Vagina (tissue), 2 donors: ENCODE results near the gene CPM. TPM values are rescaled to one million over a fixed set of nuclear protein-coding genes. Genes with fewer than 3 reads are reported as not detected.
"Not testable (repeated sequence)": the region's sequence is repeated elsewhere in the genome, so short reads cannot be mapped to it uniquely, and the experiment has no call there.

Source experiments
- DNase-seq, 2 donors: peaks; one replicate each; pipeline ENCODE4 v3.0.0-alpha.2; 2017; ENCODE audit errors: extremely low spot score in 2 of 2
- H3K27ac ChIP-seq: fragments of 200-600 bp; sonication (generic); one replicate; pipeline ENCODE4 v1.5.1; 2019
- H3K27me3 ChIP-seq: fragments of 200-600 bp; sonication (generic); one replicate; pipeline ENCODE4 v1.5.1; 2019
- H3K36me3 ChIP-seq, 2 donors: fragments of 200-600 bp; sonication (generic); one replicate each; pipeline ENCODE4 v1.5.1; 2017 to 2019
- H3K4me1 ChIP-seq: fragments of 200-600 bp; sonication (generic); one replicate; pipeline ENCODE4 v1.5.1; 2019
- H3K4me3 ChIP-seq, 2 donors: fragments of 200-600 bp; sonication (generic); 1 replicate in 1 of 2; 2 replicates in 1 of 2; pipeline ENCODE4 v1.5.1; 2016 to 2019
- H3K9me3 ChIP-seq: fragments of 200-600 bp; sonication (generic); one replicate; pipeline ENCODE4 v1.5.1; 2019
- CTCF ChIP-seq, 3 experiments: fragments of 450-650 bp in 2 of 3; fragments of 200-600 bp in 1 of 3; sonication (generic) in 1 of 3; IDR thresholded peaks; one replicate each; pipeline ENCODE4 v1.5.1; 2017 to 2019; ENCODE audit warnings: antibody characterized with exemption in 3 of 3, mild to moderate bottlenecking in 2 of 3, moderate library complexity in 2 of 3
- POLR2A ChIP-seq, 2 donors: fragments of 450-650 bp; IDR thresholded peaks; one replicate each; pipeline ENCODE4 v1.6.1; 2017; ENCODE audit warnings: antibody characterized with exemption in 2 of 2, mild to moderate bottlenecking in 2 of 2, moderate library complexity in 2 of 2
- POLR2AphosphoS5 ChIP-seq, 2 donors: sonication (generic); formaldehyde crosslinking; IDR thresholded peaks; one replicate each; pipeline ENCODE4 v1.9.0; 2017; ENCODE audit warnings: antibody characterized with exemption in 2 of 2, mild to moderate bottlenecking in 2 of 2, low read depth in 1 of 2; ENCODE audit not compliant: insufficient read depth in 1 of 2
- intact Hi-C: fragments of 100-400 bp; cut with DNase I; formaldehyde crosslinking; loops from one replicate; pipeline ENCODE4 v1.15.1; 2023
- total RNA-seq: library from RNA; depleted of rRNA; stranded (reverse); fragments of >200 nt; gene quantifications from one replicate; pipeline ENCODE4 v1.2.3, GENCODE V29; 2016

Gene CPM
- total RNA-seq, 1 donor from 2014 or later: 35.4 TPM

GRCh38 chr12:68824131-68824530, 108.8 kb downstream of the CPM start:
- H3K9me3 ChIP-seq: no peaks in the 10 kb centered on the region
- no peak for DNase-seq
- intact Hi-C loops: no loop called here
- peaks cover 4 to 83% of the 10 kb centered on the region in 2 donors for H3K36me3 ChIP-seq
- no peak overlapping the region for H3K27ac ChIP-seq
- H3K27me3 ChIP-seq: no peaks in the 10 kb centered on the region
- TF ChIP-seq CTCF (IDR thresholded peaks at IDR 0.05): no peak
- no peak for TF ChIP-seq POLR2A (IDR thresholded peaks at IDR 0.05)
- TF ChIP-seq POLR2AphosphoS5 (IDR thresholded peaks at IDR 0.05; ENCODE audit: insufficient read depth in 1 of 2, low read depth in 1 of 2): no peak
- peaks cover 13% of the 10 kb centered on the region for H3K4me1 ChIP-seq
- no peak overlapping the region for H3K4me3 ChIP-seq

GRCh38 chr12:68823696-68824095, 109.3 kb downstream of the CPM start:
- intact Hi-C loops: no loop called here

GRCh38 chr12:68821357-68822188, 111.4 kb downstream of the CPM start:
- no peak for DNase-seq
- intact Hi-C loops: no loop called here
- no peak for TF ChIP-seq POLR2AphosphoS5 (IDR thresholded peaks at IDR 0.05; ENCODE audit: insufficient read depth in 1 of 2, low read depth in 1 of 2)
- TF ChIP-seq POLR2A (IDR thresholded peaks at IDR 0.05): no peak
- TF ChIP-seq CTCF (IDR thresholded peaks at IDR 0.05): no peak
- Histone ChIP-seq H3K4me3 (no peak overlapping the region), H3K27ac (no peak overlapping the region), H3K9me3 (no peaks in the 10 kb centered on the region), H3K27me3 (no peaks in the 10 kb centered on the region), H3K36me3 (peaks cover 7 to 77% of the 10 kb centered on the region in 2 donors), H3K4me1 (peaks cover 14% of the 10 kb centered on the region)

More at GRCh38 chr12:68823696-68824095, 109.3 kb downstream of the CPM start:
- no peaks in the 10 kb centered on the region for H3K27me3 ChIP-seq
- H3K4me1 ChIP-seq: peaks cover 13% of the 10 kb centered on the region
- TF ChIP-seq POLR2AphosphoS5 (IDR thresholded peaks at IDR 0.05; ENCODE audit: insufficient read depth in 1 of 2, low read depth in 1 of 2) (no peak), CTCF (IDR thresholded peaks at IDR 0.05) (no peak), POLR2A (IDR thresholded peaks at IDR 0.05) (no peak)
- H3K4me3 ChIP-seq: no peak overlapping the region
- H3K27ac ChIP-seq: no peak overlapping the region
- no peak for DNase-seq
- H3K9me3 ChIP-seq: no peaks in the 10 kb centered on the region
- peaks cover 4 to 83% of the 10 kb centered on the region in 2 donors for H3K36me3 ChIP-seq

- Histone ChIP-seq H3K4me1 (peaks cover 34% of the 10 kb centered on the region), H3K36me3 (peaks cover 7 to 76% of the 10 kb centered on the region in 2 donors)
- H3K27me3 ChIP-seq, H3K27ac ChIP-seq, intact Hi-C loops, H3K9me3 ChIP-seq, H3K4me3 ChIP-seq, DNase-seq: not testable (repeated sequence)
These were observed 113.5 kb downstream of the CPM start for GRCh38 chr12:68819481-68819880.

- Histone ChIP-seq H3K27me3 (no peaks in the 10 kb centered on the region), H3K9me3 (no peaks in the 10 kb centered on the region), H3K4me1 (peaks cover 53% of the 10 kb centered on the region), H3K4me3 (no peak overlapping the region), H3K27ac (no peak overlapping the region), H3K36me3 (peaks cover 3 to 68% of the 10 kb centered on the region in 2 donors)
- no peak for TF ChIP-seq POLR2A (IDR thresholded peaks at IDR 0.05)
- TF ChIP-seq CTCF (IDR thresholded peaks at IDR 0.05): no peak
- TF ChIP-seq POLR2AphosphoS5 (IDR thresholded peaks at IDR 0.05; ENCODE audit: insufficient read depth in 1 of 2, low read depth in 1 of 2): no peak
- no peak for DNase-seq
- intact Hi-C loops: no loop called here
These were observed 116.8 kb downstream of the CPM start for GRCh38 chr12:68815928-68816800.
